Vagina (tissue), 2 donors: ENCODE results near the gene BBS2. TPM values are rescaled to one million over a fixed set of nuclear protein-coding genes. Genes with fewer than 3 reads are reported as not detected.
A peak's percentile ranks its signal among the peaks of the same experiment; 100 is the strongest.

ENCODE experiments used
- DNase-seq, 2 donors: peaks; one replicate each; pipeline ENCODE4 v3.0.0-alpha.2; 2017; ENCODE audit errors: extremely low spot score in 2 of 2
- H3K27ac ChIP-seq: fragments of 200-600 bp; sonication (generic); one replicate; pipeline ENCODE4 v1.5.1; 2019
- H3K27me3 ChIP-seq: fragments of 200-600 bp; sonication (generic); one replicate; pipeline ENCODE4 v1.5.1; 2019
- H3K36me3 ChIP-seq, 2 donors: fragments of 200-600 bp; sonication (generic); one replicate each; pipeline ENCODE4 v1.5.1; 2017 to 2019
- H3K4me1 ChIP-seq: fragments of 200-600 bp; sonication (generic); one replicate; pipeline ENCODE4 v1.5.1; 2019
- H3K4me3 ChIP-seq, 2 donors: fragments of 200-600 bp; sonication (generic); 1 replicate in 1 of 2; 2 replicates in 1 of 2; pipeline ENCODE4 v1.5.1; 2016 to 2019
- H3K9me3 ChIP-seq: fragments of 200-600 bp; sonication (generic); one replicate; pipeline ENCODE4 v1.5.1; 2019
- POLR2A ChIP-seq, 2 donors: fragments of 450-650 bp; IDR thresholded peaks; one replicate each; pipeline ENCODE4 v1.6.1; 2017; ENCODE audit warnings: antibody characterized with exemption in 2 of 2, mild to moderate bottlenecking in 2 of 2, moderate library complexity in 2 of 2
- POLR2AphosphoS5 ChIP-seq, 2 donors: sonication (generic); formaldehyde crosslinking; IDR thresholded peaks; one replicate each; pipeline ENCODE4 v1.9.0; 2017; ENCODE audit warnings: antibody characterized with exemption in 2 of 2, mild to moderate bottlenecking in 2 of 2, low read depth in 1 of 2; ENCODE audit not compliant: insufficient read depth in 1 of 2
- intact Hi-C: fragments of 100-400 bp; cut with DNase I; formaldehyde crosslinking; loops from one replicate; pipeline ENCODE4 v1.15.1; 2023
- total RNA-seq: library from RNA; depleted of rRNA; stranded (reverse); fragments of >200 nt; gene quantifications from one replicate; pipeline ENCODE4 v1.2.3, GENCODE V29; 2016
- TF ChIP-seq, protein P1 (sequence below), 3 experiments: fragments of 450-650 bp in 2 of 3; fragments of 200-600 bp in 1 of 3; sonication (generic) in 1 of 3; IDR thresholded peaks; one replicate each; pipeline ENCODE4 v1.5.1; 2017 to 2019; ENCODE audit warnings: antibody characterized with exemption in 3 of 3, mild to moderate bottlenecking in 2 of 3, moderate library complexity in 2 of 3

Gene BBS2
- total RNA-seq, 1 donor from 2014 or later, result 89.9 TPM

DNA sequence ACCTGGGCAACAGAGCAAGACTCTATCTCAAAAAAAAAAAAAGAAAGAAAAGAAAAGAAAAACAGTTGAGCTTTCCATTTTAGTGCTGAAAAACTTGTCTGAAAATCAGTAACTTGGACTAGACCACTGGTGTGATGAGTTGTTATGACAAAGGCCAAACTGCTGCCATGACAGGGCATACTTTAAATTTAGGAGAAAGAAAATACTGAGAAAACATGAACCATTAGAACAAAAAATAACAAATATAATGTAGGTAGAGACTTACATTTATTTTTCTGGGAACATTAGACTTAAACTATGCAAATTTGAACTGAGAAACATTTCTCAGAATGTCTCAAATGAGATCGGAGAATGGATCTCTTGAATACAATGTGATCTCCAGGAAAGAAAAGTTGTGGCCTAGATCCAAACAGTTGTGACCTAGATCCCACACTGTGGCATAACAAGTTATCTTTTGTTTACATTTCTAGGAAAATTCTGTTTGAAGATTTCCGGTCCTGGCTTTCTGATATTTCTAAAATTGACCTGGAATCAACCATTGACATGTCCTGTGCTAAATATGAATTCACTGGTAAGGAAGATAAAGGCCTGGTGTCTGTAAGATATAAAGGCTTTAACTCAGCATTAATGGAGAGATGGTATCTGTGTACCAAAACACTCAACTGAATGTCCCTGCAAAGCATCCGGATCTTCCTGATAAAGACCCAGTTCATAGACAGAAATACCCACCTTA is 57.6 kb downstream of the BBS2 start:
- Histone ChIP-seq H3K4me3 (no peak overlapping the region), H3K9me3 (no peaks in the 10 kb centered on the region), H3K36me3 (peaks cover 0 to 44% of the 10 kb centered on the region in 2 donors), H3K27ac (no peak overlapping the region), H3K4me1 (no peaks in the 10 kb centered on the region), H3K27me3 (no peaks in the 10 kb centered on the region)
- intact Hi-C loops, result no loop called here
- TF ChIP-seq, protein P1, sequence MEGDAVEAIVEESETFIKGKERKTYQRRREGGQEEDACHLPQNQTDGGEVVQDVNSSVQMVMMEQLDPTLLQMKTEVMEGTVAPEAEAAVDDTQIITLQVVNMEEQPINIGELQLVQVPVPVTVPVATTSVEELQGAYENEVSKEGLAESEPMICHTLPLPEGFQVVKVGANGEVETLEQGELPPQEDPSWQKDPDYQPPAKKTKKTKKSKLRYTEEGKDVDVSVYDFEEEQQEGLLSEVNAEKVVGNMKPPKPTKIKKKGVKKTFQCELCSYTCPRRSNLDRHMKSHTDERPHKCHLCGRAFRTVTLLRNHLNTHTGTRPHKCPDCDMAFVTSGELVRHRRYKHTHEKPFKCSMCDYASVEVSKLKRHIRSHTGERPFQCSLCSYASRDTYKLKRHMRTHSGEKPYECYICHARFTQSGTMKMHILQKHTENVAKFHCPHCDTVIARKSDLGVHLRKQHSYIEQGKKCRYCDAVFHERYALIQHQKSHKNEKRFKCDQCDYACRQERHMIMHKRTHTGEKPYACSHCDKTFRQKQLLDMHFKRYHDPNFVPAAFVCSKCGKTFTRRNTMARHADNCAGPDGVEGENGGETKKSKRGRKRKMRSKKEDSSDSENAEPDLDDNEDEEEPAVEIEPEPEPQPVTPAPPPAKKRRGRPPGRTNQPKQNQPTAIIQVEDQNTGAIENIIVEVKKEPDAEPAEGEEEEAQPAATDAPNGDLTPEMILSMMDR (IDR thresholded peaks at IDR 0.05), result no peak
- TF ChIP-seq POLR2AphosphoS5 (IDR thresholded peaks at IDR 0.05; ENCODE audit: insufficient read depth in 1 of 2, low read depth in 1 of 2) (no peak), POLR2A (IDR thresholded peaks at IDR 0.05) (no peak)
- DNase-seq, result no peak

DNA sequence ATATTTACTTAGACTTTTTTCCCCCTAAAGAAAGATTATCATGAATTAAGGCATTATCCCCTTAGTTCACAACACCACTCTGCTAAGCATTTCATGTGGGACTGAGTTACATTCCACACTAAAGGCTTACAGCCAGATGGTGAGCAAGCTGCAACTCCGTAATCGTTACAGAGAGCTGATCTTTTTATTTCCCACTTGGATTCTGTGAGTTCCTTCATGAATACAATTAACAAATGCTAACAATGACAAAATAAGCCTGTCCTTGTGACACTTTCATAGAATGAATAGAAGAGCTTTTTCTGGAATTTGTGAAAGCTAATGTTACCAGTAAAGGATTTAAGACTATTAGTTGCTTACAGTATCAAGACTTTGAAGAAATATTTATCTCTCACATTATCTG is 59.7 kb downstream of the BBS2 start:
- no peak for TF ChIP-seq POLR2AphosphoS5 (IDR thresholded peaks at IDR 0.05; ENCODE audit: insufficient read depth in 1 of 2, low read depth in 1 of 2)
- TF ChIP-seq, protein P1 (IDR thresholded peaks at IDR 0.05), result no peak
- TF ChIP-seq POLR2A (IDR thresholded peaks at IDR 0.05), result no peak
- DNase-seq, result no peak
- intact Hi-C loops, result no loop called here
- Histone ChIP-seq H3K4me1 (no peaks in the 10 kb centered on the region), H3K4me3 (no peak overlapping the region), H3K27me3 (no peaks in the 10 kb centered on the region), H3K36me3 (peaks cover 0 to 40% of the 10 kb centered on the region in 2 donors), H3K9me3 (no peaks in the 10 kb centered on the region), H3K27ac (no peak overlapping the region)

DNA sequence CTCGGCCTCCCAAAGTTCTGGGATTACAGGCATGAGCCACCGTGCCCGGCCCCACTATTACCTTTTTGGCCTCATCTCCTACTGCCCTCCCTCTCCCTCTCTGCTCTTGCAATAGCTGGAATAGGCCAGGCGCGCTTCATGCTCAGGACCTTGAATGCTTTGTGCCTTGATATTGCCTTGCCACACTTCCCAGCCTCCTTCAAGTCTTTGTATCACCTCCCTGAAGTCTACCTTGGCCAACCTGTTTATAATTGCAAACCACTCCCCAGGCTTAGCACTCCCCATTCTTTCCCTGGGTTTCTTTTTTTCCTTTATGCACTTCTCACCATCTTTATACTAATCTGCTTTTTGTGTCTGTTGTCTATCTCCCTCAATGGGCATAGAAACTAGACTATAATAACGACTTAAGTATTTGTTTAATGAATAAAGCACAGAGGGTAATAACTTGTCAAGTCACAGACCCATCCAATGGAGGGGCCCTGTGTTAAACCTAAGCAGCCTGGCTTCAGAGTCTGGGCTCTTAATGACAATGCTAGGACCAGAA is 61.8 kb downstream of the BBS2 start:
- no peaks in the 10 kb centered on the region for H3K9me3 ChIP-seq
- H3K27ac ChIP-seq, result no peak overlapping the region
- H3K36me3 ChIP-seq, result peaks cover 0 to 50% of the 10 kb centered on the region in 2 donors
- DNase-seq, result no peak
- no peak for TF ChIP-seq POLR2AphosphoS5 (IDR thresholded peaks at IDR 0.05; ENCODE audit: insufficient read depth in 1 of 2, low read depth in 1 of 2)
- no peaks in the 10 kb centered on the region for H3K27me3 ChIP-seq
- peaks cover 4% of the 10 kb centered on the region for H3K4me1 ChIP-seq
- intact Hi-C loops, result no loop called here
- no peak overlapping the region for H3K4me3 ChIP-seq

DNA sequence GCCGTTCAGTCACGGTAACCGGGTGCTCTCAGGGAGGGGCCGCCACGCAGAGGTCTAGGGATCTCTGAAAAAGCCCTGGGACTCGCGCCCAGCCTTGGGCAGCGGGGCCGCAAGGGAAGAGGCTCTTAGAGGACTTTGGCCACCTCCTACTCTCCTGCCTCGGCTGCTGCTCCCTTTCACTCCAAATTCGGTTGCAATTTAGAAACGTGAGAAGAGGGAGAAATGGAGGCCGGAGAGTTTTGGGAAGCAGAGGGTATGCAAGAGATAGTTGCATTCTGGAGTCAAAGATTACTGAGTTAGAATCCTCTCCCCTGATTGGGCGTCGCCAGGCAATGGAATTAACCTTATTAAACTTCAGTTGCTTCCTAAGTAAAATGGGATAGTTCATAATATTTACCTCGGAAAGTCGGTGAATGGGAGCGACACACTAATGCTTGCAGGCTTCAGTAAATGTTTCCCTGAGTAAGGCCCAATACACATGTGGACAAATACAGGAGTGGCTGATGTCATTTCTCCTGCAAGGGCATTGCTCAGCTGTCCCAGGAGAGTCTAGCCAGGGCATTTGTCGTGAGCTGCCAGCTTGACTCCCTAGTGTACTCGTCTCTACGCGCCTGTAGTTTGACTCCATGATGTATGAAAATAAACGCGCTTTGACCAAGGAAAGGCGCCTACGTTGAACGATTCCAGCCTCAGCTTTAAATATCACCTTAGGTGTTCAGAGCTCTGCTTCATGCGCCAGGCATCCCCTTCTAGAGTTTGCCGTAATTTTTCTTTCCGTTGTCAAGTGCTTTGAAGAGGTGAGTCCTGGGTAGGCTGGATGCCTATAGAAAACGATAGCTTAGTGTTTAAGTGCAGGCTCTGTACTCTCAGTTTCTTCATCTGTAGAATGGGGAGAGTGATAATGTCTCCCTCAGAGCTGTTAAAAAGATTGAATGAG is 67.8 kb downstream of the BBS2 start:
- peak overlapping the region; percentile 68 for H3K27ac ChIP-seq
- intact Hi-C loops, result no loop called here
- TF ChIP-seq POLR2AphosphoS5 (IDR thresholded peaks at IDR 0.05; ENCODE audit: insufficient read depth in 1 of 2, low read depth in 1 of 2), result no peak
- TF ChIP-seq, protein P1 (IDR thresholded peaks at IDR 0.05), result no peak
- peak in 1 of 2 donors; percentile 87 for DNase-seq
- no peaks in the 10 kb centered on the region for H3K9me3 ChIP-seq
- H3K36me3 ChIP-seq, result peaks cover 0 to 32% of the 10 kb centered on the region in 2 donors
- H3K4me1 ChIP-seq, result peaks cover 42% of the 10 kb centered on the region
- no peaks in the 10 kb centered on the region for H3K27me3 ChIP-seq
- H3K4me3 ChIP-seq, result peak overlapping the region; percentile 66 to 72

DNA sequence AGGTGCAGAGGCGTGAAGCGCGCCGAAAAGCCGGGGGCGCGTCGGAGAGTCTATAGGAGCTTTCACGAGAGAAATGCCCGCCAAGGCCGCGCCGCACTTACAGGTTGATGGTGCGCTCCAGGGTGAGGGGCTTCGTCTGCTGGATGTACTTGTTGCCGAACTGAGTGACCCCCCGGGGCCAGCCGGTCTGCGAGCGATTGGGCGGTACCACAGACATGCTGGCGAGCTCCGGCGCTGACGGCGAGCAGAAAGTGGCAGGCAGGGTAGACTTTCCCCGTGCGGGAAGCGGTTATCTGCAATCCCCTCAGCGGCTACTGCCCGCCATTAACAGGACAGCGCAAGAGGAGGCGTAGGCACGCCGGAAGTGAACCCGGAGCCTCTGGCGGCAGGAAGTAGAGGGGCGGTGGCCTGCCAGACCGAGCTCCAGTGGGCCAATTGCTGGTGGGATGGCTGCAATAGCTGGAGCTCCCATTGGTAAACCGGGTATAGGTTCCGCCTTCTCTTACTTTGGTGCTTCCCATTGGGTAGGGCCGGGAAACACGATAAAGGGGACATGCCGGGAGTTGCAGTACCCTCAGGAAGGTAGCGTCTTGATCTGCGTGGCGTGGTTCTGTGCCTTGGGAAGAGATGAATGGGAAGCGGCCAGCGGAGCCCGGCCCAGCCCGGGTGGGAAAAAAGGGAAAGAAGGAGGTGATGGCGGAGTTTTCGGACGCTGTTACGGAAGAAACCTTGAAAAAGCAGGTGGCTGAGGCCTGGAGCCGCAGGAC is 68.7 kb downstream of the BBS2 start, which contains the start of the genes NUDT21 and OGFOD1:
NUDT21 (minus strand) TSS at position 347 of the 767 bp plus-strand sequence; CDS start at position 217, 130 bp downstream.
OGFOD1 (plus strand) TSS at position 569 of the 767 bp plus-strand sequence; CDS start at position 628, 59 bp downstream.
- Histone ChIP-seq H3K4me3 (peak within 1 kb of the TSS; percentile 66 to 72), H3K9me3 (no peaks in the 10 kb centered on the region), H3K4me1 (peaks cover 42% of the 10 kb centered on the region), H3K36me3 (peaks cover 0 to 32% of the 10 kb centered on the region in 2 donors), H3K27me3 (no peaks in the 10 kb centered on the region), H3K27ac (peak within 1 kb of the TSS; percentile 68)
- peak in 1 of 2 donors; percentile 98 for DNase-seq
- TF ChIP-seq POLR2A (IDR thresholded peaks at IDR 0.05) (no peak), POLR2AphosphoS5 (IDR thresholded peaks at IDR 0.05; ENCODE audit: insufficient read depth in 1 of 2, low read depth in 1 of 2) (peak; percentile 89 to 90)
- TF ChIP-seq, protein P1 (IDR thresholded peaks at IDR 0.05), result peak in 1 of 3 experiments; percentile 12
- intact Hi-C loops, result no loop called here
